ENCODE results near the gene HPCAL4.

Gene HPCAL4

DNA sequence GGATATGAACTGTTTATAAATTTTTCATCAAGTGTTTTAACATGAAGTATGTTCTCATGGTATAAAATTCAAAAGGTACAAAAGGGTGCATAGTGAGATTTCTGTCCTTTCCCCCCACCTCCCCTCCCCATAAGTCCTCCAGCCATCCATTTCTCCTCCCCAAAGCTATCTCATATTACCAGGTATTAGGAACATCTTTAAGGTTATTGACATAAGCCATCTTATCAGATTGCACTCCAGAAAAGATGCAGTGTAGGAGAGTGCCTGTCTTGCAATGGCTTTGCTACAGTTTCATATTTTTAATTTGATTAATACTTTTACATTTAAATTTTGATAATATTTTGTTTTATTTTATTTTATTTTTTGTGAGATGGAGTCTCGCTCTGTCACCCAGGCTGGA lies 13.5 kb upstream of the HPCAL4 start:
- TF ChIP-seq, protein P1, sequence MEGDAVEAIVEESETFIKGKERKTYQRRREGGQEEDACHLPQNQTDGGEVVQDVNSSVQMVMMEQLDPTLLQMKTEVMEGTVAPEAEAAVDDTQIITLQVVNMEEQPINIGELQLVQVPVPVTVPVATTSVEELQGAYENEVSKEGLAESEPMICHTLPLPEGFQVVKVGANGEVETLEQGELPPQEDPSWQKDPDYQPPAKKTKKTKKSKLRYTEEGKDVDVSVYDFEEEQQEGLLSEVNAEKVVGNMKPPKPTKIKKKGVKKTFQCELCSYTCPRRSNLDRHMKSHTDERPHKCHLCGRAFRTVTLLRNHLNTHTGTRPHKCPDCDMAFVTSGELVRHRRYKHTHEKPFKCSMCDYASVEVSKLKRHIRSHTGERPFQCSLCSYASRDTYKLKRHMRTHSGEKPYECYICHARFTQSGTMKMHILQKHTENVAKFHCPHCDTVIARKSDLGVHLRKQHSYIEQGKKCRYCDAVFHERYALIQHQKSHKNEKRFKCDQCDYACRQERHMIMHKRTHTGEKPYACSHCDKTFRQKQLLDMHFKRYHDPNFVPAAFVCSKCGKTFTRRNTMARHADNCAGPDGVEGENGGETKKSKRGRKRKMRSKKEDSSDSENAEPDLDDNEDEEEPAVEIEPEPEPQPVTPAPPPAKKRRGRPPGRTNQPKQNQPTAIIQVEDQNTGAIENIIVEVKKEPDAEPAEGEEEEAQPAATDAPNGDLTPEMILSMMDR (IDR thresholded peaks at IDR 0.05; ENCODE audit: low read depth, low read length, missing control alignments): no peak
- DNase-seq (ENCODE audit: extremely low read depth, low read depth): no peak
- H3K4me3 ChIP-seq (replicated peaks; ENCODE audit: low read depth, low read length): no peak overlapping the region

DNA sequence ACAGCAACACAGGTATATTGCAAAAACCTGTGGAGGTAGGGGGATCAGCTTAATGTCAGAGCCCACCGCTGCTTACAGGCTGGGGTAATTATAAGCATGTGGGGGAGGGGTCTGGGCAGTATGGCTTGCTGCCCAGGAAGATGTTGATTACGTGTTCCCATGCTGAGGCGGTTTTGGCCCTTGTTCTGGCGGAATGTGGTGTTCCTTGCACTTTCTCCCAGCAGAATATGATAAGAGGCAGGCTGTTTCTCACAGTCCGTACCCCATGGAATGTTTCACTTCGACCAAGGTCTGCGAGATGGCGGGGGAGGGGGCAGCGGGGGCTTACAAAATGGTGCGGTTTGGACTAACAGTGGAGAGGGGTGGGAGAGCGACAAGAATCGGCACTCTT lies 9.8 kb upstream of the HPCAL4 start:
- no peak for DNase-seq (ENCODE audit: extremely low read depth, low read depth)

DNA sequence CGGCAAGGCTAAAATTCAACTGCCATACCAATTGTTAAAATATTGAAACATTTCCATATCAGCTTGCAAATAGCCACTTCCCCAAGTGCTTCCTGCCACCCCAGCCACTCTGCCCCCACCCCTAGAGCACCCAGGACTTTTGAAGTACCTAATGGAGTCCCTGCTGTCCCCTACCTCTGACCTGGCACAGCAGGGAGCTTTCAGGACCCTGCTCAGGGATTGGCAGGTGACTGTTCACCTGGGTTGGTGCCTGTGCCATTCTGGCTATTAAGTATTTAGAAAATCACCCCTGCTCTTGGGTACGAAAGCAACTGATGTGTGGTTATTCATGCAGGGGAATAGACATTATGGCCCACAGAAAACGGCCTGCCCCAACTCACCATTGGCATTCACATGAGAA lies 9.1 kb upstream of the HPCAL4 start:
- no peak overlapping the region for H3K4me3 ChIP-seq (replicated peaks; ENCODE audit: low read depth, low read length)
- DNase-seq (ENCODE audit: extremely low read depth, low read depth): no peak

More for the DNA sequence above, 9.8 kb upstream of the HPCAL4 start:
- no peak overlapping the region for H3K4me3 ChIP-seq (replicated peaks; ENCODE audit: low read depth, low read length)
- TF ChIP-seq, protein P1 (IDR thresholded peaks at IDR 0.05; ENCODE audit: low read depth, low read length, missing control alignments): no peak

DNA sequence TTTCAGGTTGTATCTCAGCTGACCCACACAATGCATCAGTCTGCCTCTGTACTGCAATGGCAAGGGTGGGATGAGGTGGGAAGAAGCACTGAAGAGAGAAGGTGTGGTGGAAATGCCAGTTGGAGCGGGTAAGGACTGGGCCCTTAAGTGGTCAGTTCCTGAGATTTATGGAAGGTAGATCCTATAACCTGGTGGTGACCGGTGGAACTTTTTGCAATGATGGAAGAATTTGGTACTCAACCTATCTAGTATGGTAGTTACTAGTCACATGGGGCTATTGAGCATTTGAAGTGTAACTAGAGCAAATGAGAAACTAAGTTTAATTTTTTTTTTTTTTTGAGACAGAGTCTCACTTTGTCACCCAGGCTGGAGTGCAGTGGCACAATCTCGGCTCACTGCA lies 8.2 kb upstream of the HPCAL4 start:
- TF ChIP-seq, protein P1 (IDR thresholded peaks at IDR 0.05; ENCODE audit: low read depth, low read length, missing control alignments): no peak
- no peak for DNase-seq (ENCODE audit: extremely low read depth, low read depth)
- H3K4me3 ChIP-seq (replicated peaks; ENCODE audit: low read depth, low read length): no peak overlapping the region

More for the DNA sequence above, 9.1 kb upstream of the HPCAL4 start:
- TF ChIP-seq, protein P1 (IDR thresholded peaks at IDR 0.05; ENCODE audit: low read depth, low read length, missing control alignments): no peak

DNA sequence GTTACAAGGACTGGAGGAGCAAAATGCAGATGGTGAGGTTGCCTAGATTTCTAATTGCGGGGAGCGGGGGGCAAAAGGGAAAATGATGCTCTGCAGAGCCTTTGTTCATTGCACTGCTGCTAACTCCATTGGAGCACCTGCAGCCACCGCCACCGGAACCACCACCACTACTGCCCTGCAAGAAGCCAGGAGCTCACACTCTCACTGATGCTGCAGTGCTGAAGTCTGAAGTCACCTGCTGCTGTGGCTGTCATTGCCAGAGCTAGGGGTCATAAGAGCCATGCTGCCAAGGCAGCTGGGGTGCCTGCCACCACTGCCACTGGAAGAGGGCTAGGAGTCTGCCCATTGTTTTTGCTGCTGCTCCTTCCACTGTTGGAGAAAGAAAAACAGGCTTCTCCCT lies 7.3 kb upstream of the HPCAL4 start:
- TF ChIP-seq, protein P1 (IDR thresholded peaks at IDR 0.05; ENCODE audit: low read depth, low read length, missing control alignments): no peak
- DNase-seq (ENCODE audit: extremely low read depth, low read depth): no peak
- H3K4me3 ChIP-seq (replicated peaks; ENCODE audit: low read depth, low read length): no peak overlapping the region

DNA sequence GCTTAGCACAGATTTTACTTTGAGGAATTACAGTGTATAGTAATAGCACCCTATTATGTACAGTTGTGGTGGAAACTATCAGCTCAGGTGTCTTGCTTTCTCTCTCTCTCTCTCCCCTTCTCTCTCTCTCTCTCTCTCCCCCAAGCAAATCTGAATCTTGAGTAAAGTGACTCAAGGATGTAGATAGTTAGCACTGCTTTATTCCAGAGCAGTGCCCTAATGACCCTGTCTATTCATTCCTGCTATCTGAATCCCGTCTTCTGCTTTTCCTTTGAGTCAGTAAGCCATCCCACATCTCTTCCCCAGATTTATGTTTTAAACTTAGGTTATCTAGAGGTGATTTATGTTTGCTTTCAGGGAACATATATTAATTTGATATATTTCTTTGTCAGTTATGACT lies 5.2 kb upstream of the HPCAL4 start:
- H3K4me3 ChIP-seq (replicated peaks; ENCODE audit: low read depth, low read length): no peak overlapping the region
- DNase-seq (ENCODE audit: extremely low read depth, low read depth): no peak
- TF ChIP-seq, protein P1 (IDR thresholded peaks at IDR 0.05; ENCODE audit: low read depth, low read length, missing control alignments): no peak

DNA sequence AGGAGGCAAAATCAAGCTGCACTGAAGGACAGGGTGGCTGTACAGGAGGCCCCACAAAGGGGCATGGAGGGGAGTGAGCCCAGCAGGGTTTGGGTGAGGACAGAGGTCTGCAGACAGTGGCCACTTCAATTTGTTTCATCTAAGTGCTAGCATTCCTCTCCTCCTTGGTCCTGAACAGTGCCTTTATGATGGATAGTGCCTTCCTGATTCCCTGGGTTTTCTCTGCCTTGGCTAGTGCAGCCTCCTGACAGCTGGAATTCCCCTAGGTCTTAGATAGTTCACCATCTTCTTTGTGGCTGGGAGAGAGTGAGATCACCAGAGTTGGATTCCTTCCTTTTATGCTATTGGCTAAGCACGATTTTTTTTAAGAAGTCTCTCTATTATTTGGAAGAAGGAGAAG lies 3.8 kb upstream of the HPCAL4 start:
- no peak for DNase-seq (ENCODE audit: extremely low read depth, low read depth)
- no peak overlapping the region for H3K4me3 ChIP-seq (replicated peaks; ENCODE audit: low read depth, low read length)
- TF ChIP-seq, protein P1 (IDR thresholded peaks at IDR 0.05; ENCODE audit: low read depth, low read length, missing control alignments): no peak
